ENCODE results near the gene EXOC6B. TPM values are rescaled to one million over a fixed set of nuclear protein-coding genes. Genes with fewer than 3 reads are reported as not detected.

Gene EXOC6B
- total RNA-seq, 3 donors from 2014 or later = 32.2 to 49.2 (median 37.0) TPM

GRCh38 chr2:72779495-72779894 is 46.3 kb downstream of the EXOC6B start:
- intact Hi-C loops (cut with DNase I; ENCODE audit: low total_unique reads) = loop anchor here (10.0 kb wide), 1 partner anchor 75 kb away; no protein-coding TSS in a partner anchor
- no peaks in the 10 kb centered on the region for H3K4me1 ChIP-seq
- no peaks in the 10 kb centered on the region for H3K27me3 ChIP-seq
- no peak overlapping the region for H3K27ac ChIP-seq
- H3K4me3 ChIP-seq = no peak overlapping the region
- no peaks in the 10 kb centered on the region for H3K9me3 ChIP-seq
- H3K36me3 ChIP-seq = no peaks in the 10 kb centered on the region
- TF ChIP-seq POLR2A (IDR thresholded peaks at IDR 0.05) (no peak), CTCF (IDR thresholded peaks at IDR 0.05) (no peak)
- DNase-seq (ENCODE audit: low spot score in 2 of 2) = no peak

GRCh38 chr2:72778410-72778809 is 47.4 kb downstream of the EXOC6B start:
- no peaks in the 10 kb centered on the region for H3K36me3 ChIP-seq

GRCh38 chr2:72770879-72771461 is 54.9 kb downstream of the EXOC6B start:
- H3K36me3 ChIP-seq = no peaks in the 10 kb centered on the region
- no peaks in the 10 kb centered on the region for H3K27me3 ChIP-seq
- H3K4me1 ChIP-seq = no peaks in the 10 kb centered on the region
- DNase-seq (ENCODE audit: low spot score in 2 of 2) = no peak
- H3K9me3 ChIP-seq = no peaks in the 10 kb centered on the region
- TF ChIP-seq POLR2AphosphoS5 (IDR thresholded peaks at IDR 0.05) = no peak
- no peak for TF ChIP-seq POLR2A (IDR thresholded peaks at IDR 0.05)
- peak; percentile 68 to 87 (median 70) for TF ChIP-seq CTCF (IDR thresholded peaks at IDR 0.05)
- H3K4me3 ChIP-seq = no peak overlapping the region
- no peak overlapping the region for H3K27ac ChIP-seq
- intact Hi-C loops (cut with DNase I; ENCODE audit: low total_unique reads) = loop anchor here (10.0 kb wide), 1 partner anchor 84 kb away; no protein-coding TSS in a partner anchor

More at GRCh38 chr2:72778410-72778809, 47.4 kb downstream of the EXOC6B start:
- no peaks in the 10 kb centered on the region for H3K27me3 ChIP-seq
- H3K27ac ChIP-seq = no peak overlapping the region
- no peak overlapping the region for H3K4me3 ChIP-seq
- intact Hi-C loops (cut with DNase I; ENCODE audit: low total_unique reads) = loop anchor here (10.0 kb wide), 1 partner anchor 76 kb away; no protein-coding TSS in a partner anchor
- no peak for DNase-seq (ENCODE audit: low spot score in 2 of 2)
- no peaks in the 10 kb centered on the region for H3K4me1 ChIP-seq
- TF ChIP-seq CTCF (IDR thresholded peaks at IDR 0.05) = no peak
- TF ChIP-seq POLR2AphosphoS5 (IDR thresholded peaks at IDR 0.05) = no peak
- TF ChIP-seq POLR2A (IDR thresholded peaks at IDR 0.05) = no peak
- no peaks in the 10 kb centered on the region for H3K9me3 ChIP-seq

- no peak for DNase-seq (ENCODE audit: low spot score in 2 of 2)
- Histone ChIP-seq H3K36me3 (no peaks in the 10 kb centered on the region), H3K27me3 (no peaks in the 10 kb centered on the region), H3K27ac (no peak overlapping the region), H3K4me1 (no peaks in the 10 kb centered on the region), H3K4me3 (no peak overlapping the region), H3K9me3 (peaks cover 9 to 18% of the 10 kb centered on the region in 2 donors)
- intact Hi-C loops (cut with DNase I; ENCODE audit: low total_unique reads) = no loop called here
- TF ChIP-seq POLR2AphosphoS5 (IDR thresholded peaks at IDR 0.05) (no peak), POLR2A (IDR thresholded peaks at IDR 0.05) (no peak), CTCF (IDR thresholded peaks at IDR 0.05) (no peak)
Observed at GRCh38 chr2:72765997-72766609, 59.7 kb downstream of the EXOC6B start.

GRCh38 chr2:72762276-72762675 is 63.6 kb downstream of the EXOC6B start:
- Histone ChIP-seq H3K36me3 (no peaks in the 10 kb centered on the region), H3K27me3 (no peaks in the 10 kb centered on the region), H3K4me3 (no peak overlapping the region), H3K27ac (no peak overlapping the region), H3K9me3 (peaks cover 9 to 18% of the 10 kb centered on the region in 2 donors), H3K4me1 (no peaks in the 10 kb centered on the region)
- no peak for DNase-seq (ENCODE audit: low spot score in 2 of 2)
- TF ChIP-seq POLR2A (IDR thresholded peaks at IDR 0.05) (no peak), POLR2AphosphoS5 (IDR thresholded peaks at IDR 0.05) (no peak), CTCF (IDR thresholded peaks at IDR 0.05) (no peak)
- intact Hi-C loops (cut with DNase I; ENCODE audit: low total_unique reads) = no loop called here
